ENCODE results near the gene GPA33.
"Not testable (repeated sequence)": the region's sequence is repeated elsewhere in the genome, so short reads cannot be mapped to it uniquely, and the experiment has no call there.

The GPA33 gene

DNA sequence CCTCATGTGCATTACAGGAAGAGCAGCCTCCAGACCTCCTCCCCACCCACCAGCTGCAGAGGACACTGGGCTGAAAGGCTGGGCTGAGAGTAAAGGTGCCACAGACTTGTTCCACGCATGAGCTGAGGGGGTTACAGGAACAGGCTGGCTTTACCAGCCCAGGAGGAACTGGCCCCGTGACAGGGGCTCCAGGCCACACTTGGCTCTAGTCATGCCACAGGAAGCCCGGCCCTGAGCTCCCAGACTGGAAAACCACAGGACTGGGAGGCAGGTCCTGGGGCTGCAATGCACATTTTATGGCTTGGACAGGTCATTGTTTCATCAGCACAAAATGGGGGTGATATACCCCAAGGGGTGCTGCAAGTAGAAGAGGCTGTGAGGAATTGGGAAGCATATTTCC, 35.6 kb downstream of the GPA33 start:
- no peak for DNase-seq

DNA sequence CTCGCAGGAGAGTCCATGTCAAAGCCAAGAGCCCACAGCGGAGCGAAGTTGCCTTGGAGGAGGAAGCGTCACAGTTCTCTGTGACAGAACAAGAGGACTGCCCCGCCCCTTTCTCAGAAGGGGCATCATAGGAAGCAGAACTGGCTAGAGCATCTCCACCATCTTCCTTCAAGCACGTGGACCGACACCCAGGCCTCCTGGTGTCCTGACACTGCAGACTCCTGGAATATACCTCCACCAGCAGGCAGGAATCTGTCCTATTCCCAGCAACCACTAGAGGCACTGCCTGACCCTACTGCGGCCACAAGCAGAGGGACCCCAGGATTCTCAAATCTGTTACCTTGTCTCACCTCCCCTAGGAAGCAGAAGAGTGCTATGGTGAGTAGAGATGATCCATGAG, 37.8 kb downstream of the GPA33 start:
- DNase-seq = no peak

DNA sequence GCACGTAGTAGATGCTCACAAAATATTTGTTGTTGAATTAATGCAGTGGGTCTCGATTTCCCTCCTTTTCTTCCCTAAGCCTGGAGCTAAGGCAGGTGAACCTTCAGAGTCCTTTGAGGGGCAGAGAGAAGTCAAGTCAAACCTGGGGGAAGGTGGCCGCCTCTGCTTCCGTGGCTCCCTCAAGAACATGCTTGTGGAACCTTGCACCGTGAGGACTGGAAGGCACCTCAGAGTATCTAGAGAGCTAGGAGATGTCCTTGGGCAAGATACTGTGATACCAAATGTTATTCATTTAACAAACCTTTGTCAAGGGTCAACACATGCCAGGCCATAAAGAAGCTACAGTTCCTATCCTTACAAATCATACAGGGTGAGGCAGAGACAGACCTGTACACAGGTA, 38.3 kb downstream of the GPA33 start:
- DNase-seq = no peak

DNA sequence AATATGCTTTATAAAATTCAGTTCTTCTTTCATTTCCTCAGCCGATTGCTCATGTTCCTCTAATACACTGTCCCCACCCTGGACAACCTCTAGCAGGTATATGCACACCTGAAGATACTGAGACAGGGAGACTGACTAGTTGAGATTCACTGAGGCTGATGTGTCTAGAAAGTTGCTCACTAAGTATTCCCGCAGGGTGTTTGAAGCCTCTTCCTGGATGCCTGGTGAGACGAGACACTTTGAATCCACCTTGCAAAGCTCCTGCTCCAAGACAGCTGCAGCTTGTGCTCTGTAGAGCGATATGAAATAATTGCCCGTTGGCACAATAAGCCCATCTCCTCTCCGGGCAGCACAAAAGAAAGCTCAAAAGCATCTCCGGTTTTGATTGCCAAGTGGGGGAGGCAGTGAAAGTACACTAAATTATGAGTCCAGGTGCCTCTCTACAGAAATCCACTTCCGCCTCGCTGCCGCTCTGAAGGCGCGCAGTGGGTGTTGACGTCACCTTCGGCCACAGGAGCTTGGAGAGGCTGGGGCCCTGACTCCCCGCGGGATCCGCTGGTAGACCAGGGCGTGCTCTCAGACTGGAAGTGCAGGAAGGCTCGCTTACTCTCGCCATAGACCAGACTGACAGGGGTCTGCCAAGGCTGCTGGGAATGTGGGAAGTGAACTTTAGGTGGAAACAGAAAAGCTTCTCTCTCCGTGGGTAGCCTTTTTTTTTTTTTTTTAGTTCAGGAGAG, 46.3 kb downstream of the GPA33 start:
- DNase-seq = no peak

DNA sequence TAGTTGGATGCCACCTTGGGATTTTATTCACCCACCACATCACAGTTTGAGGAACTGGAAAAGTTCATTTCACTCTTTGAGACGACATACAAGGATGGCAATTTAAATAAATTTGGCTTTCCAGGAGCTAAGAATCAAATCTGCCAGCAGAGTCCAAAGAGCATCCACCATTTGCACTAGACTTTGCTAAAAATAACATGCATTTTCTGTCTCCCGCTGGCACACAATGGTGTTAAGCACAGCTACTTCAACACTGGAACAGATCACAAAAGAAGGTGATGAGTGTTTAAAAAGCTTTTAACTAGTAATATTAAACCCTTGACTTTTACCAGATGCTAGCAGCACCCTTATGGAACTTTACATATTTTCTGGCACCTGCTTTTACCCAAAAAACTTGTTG, 56.5 kb downstream of the GPA33 start:
- DNase-seq = no peak

DNA sequence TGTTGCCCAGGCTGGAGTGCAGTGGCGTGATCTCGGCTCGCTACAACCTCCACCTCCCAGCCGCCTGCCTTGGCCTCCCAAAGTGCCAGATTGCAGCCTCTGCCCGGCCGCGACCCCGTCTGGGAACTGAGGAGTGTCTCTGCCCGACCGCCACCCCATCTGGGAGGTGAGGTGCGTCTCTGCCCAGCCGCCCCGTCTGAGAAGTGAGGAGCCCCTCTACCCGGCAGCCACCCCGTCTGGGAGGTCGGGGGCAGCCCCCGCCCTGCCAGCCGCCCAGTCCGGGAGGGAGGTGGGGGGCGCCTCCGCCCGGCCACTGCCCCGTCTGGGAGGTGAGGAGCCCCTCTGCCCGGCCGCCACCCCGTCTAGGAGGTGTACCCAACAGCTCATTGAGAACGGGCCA, 60.6 kb downstream of the GPA33 start:
- not testable (repeated sequence) for DNase-seq

DNA sequence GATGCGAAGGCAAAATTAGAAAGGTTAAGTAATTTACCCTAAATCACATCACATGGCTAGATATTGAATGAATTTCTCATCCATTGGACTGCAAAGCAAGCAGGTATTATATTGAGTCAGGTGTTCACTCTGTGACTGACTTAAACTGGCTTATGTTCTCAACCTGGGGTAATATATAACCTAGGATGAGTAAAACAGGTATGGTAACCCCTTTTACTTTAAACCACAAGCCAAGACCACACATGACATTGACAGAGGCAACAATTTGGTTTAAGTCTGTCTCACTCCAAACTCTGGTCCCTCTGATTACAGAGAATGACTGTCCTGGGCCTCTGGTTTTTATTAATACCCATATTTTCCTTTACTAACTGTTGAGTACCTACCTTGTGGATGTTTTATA, 67.8 kb downstream of the GPA33 start:
- DNase-seq = no peak

DNA sequence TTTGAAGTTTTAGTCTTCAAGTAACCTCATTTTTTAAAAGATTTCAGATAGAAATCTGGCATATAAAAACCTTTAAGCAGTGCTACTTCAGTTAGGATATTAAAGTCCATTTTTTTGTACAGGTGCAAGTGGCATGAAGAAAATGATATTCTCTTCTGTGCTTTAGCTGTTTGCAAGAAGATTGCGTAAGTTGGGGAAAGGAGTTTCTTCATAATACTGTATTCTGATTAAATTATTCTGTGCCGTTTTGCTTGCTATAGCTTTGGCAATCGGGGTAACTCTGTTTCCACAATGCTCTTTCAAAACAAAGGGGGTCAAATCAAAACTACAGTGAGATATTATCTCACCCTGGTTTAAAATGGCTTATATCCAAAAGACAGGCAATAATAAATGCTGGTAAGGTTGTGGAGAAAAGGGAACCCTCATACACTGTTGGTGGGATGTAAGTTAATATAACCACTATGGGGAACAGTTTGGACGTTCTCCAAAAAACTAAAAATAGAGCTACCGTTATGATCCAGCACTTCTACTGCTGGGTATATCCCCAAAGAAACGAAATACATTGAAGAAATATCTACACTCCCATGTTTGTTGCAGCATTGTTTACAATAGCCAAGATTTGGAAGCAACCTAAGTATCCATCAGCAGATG, 74.0 kb downstream of the GPA33 start:
- DNase-seq = no peak

DNA sequence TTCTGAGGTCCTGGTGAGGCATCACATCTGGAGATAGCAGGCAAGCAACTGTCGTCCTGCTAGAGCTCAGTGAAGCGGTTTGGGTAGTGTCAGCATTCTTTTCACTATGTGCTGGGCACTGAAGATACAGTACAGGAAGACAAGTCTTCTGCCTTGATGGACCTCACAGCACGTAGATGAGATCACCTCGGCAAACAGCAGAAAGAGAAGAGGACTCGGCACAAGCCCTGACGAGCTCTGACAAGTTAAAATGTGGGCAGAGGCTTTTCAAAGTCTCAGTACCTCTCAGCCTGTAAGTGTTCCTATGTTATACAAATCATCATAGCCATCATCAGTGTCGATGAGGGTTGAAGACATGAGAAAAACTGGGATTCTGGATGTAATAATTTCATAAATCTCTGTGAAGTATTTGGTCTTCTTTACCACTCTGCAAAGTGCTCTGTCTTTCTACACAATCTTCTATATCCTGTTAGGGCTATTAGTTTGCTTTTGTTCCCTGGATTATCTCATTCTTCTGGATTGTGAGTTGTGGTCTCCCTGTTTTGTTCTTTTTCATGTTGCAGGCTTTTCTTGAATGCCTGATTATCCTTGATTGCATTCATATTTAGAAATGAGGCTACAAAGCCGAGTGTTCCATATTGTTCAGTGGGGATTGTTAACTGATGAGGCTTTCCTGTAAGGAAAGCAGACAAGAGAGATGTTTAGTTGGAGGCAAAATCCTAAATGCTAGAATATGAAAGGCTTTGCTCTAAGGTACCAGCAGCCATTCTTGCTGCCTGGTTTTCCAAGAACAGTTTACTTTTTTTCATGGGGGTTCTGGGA, 76.9 kb downstream of the GPA33 start:
- no peak for DNase-seq

DNA sequence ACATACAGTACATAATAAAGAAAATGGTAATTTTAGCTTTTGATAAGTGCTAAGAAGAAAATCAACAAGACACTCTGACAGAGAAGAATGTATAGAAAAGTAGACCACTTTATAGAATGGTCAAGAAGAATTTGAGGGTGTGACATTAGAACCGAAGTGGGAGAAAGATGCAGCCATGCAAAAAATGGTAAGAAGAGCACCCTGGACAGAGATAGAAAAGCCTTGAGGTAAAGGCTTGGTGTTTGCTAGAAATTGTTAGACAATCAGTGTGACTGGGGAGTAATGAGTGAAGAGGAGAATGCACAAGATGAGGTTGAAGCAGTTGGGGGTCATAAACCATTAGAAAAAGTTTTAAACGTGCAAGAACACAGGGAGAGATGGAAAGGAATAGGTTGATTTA, 77.6 kb downstream of the GPA33 start:
- DNase-seq = no peak

DNA sequence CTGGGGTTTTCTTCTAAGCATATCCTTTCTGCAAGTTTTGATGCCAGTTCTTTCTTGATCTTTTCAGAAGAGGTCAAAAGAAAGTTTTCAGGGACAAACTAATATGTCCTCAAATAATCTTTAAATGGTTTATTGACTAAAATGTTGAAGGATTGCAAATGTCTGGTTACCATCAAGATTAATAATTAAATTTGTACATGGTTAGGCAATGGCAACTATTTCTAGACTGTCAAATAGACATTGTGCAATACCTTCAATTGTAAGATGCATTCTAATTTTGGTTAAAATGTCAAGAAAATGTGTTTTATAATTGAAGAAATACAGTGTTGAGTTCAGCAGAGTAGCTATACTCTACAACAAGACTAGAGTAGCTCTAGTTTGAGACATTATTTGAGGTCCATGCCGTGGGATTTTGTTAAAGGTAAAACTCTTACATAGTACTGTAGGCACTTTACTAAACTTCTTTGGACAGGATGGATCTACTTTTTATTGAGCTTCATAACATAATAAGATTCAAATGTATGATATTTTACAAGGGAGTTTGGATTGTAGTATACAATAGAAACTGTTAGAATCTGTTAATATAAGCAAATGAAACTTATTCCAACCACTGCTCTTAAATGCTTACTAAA, 78.5 kb downstream of the GPA33 start:
- DNase-seq = no peak

DNA sequence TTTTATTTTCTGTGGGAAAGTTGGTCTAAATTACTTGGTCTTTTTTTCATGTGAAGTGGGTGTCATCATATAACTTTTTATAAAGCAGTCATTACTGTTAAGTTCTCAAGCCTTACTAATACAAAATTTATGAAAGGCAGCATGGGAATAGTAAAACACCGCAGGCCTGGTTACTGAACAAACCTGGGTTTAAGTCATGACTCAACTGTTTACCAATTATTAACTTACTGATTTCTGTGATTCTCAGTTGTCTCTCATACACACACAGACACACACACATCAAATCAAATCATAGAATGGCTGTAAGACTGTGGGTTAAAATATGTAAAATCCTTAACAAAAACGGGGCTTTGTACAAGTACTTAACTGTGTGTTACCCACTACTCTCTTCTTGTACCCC, 86.5 kb downstream of the GPA33 start:
- DNase-seq = no peak
